Stimulated activated naive B cell treated with anti-CD40 and anti-IgM and Interleukin-4, amounts not matched to agents 10 μg/mL and 1 μg/mL and 100 μg/mL, for 72 hours (primary cell): ENCODE measurements around the gene CAMTA1.

ENCODE experiments used
- ATAC-seq, 2 donors: fragments of 150-1000 bp; cut with Tn5 transposase; replicated peaks; 2 replicates each; pipeline ENCODE4 v1.10.0; 2021; ENCODE audit warnings: moderate library complexity in 1 of 2
- DNase-seq: peaks from one replicate; pipeline ENCODE4 v3.0.0; 2021
- H3K27ac Mint-ChIP-seq: one replicate; pipeline ENCODE4 v1.8.0; 2022; ENCODE audit warnings: mild to moderate bottlenecking, mixed read lengths
- H3K27me3 Mint-ChIP-seq, 2 donors: one replicate each; pipeline ENCODE4 v1.8.0; 2022; ENCODE audit warnings: mixed read lengths in 2 of 2
- H3K36me3 Mint-ChIP-seq, 2 donors: one replicate each; pipeline ENCODE4 v1.8.0; 2022; ENCODE audit warnings: mixed read lengths in 2 of 2, mild to moderate bottlenecking in 1 of 2
- H3K4me1 Mint-ChIP-seq, 2 donors: one replicate each; pipeline ENCODE4 v1.8.0; 2022; ENCODE audit warnings: mixed read lengths in 2 of 2, mild to moderate bottlenecking in 1 of 2
- H3K4me3 Mint-ChIP-seq, 2 donors: one replicate each; pipeline ENCODE4 v1.8.0; 2022; ENCODE audit warnings: mild to moderate bottlenecking in 2 of 2, mixed read lengths in 2 of 2, moderate library complexity in 1 of 2
- H3K9me3 Mint-ChIP-seq, 2 donors: one replicate each; pipeline ENCODE4 v1.8.0; 2022; ENCODE audit warnings: mixed read lengths in 2 of 2, mild to moderate bottlenecking in 1 of 2

Gene CAMTA1

DNA sequence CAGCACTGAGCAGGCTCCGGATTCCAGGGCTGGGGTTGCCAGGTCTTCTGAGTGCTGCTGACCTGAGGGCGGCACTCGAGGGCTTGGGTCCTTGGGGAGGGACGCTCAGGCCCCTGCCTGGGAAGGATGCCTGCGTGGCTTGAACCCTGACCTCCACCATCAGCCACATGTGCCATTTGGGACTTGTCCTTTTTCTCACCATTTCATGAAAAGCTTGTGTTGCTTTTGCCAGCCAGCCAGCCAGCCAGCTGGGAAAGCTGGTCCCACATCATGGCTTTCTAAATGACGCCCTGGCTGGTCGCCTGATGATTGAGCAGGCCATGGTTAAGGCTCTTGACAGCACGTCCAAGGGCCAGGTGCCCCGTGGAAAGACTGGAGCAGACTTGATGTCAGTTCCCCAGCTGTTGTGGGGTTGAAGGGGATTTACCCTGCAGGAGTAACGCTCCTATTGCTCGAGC lies 168.7 kb downstream of the CAMTA1 start:
- no peak for ATAC-seq

GRCh38 chr1:6954591-6954990 lies 169.3 kb downstream of the CAMTA1 start:
- Mint-ChIP-seq H3K4me1 (no peaks in the 10 kb centered on the region), H3K9me3 (peaks cover 0 to 2% of the 10 kb centered on the region in 2 donors), H3K27me3 (peaks cover 4 to 8% of the 10 kb centered on the region in 2 donors), H3K36me3 (no peaks in the 10 kb centered on the region), H3K4me3 (no peak overlapping the region), H3K27ac (no peak overlapping the region)
- DNase-seq (no peak), ATAC-seq (no peak)

More for the DNA sequence above, 168.7 kb downstream of the CAMTA1 start:
- H3K27ac Mint-ChIP-seq, result no peak overlapping the region
- peaks cover 0 to 2% of the 10 kb centered on the region in 2 donors for H3K9me3 Mint-ChIP-seq
- H3K27me3 Mint-ChIP-seq, result peaks cover 1 to 4% of the 10 kb centered on the region in 2 donors
- no peak for DNase-seq
- H3K4me3 Mint-ChIP-seq, result no peak overlapping the region
- no peaks in the 10 kb centered on the region for H3K36me3 Mint-ChIP-seq
- H3K4me1 Mint-ChIP-seq, result no peaks in the 10 kb centered on the region

GRCh38 chr1:6955357-6956094 lies 170.3 kb downstream of the CAMTA1 start:
- Mint-ChIP-seq H3K4me1 (no peaks in the 10 kb centered on the region), H3K27ac (no peak overlapping the region), H3K36me3 (no peaks in the 10 kb centered on the region), H3K27me3 (peaks cover 11 to 17% of the 10 kb centered on the region in 2 donors), H3K4me3 (no peak overlapping the region), H3K9me3 (peaks cover 0 to 2% of the 10 kb centered on the region in 2 donors)
- ATAC-seq (no peak), DNase-seq (no peak)

- no peak for DNase-seq
- H3K27ac Mint-ChIP-seq, result no peak overlapping the region
These were observed 171.4 kb downstream of the CAMTA1 start for GRCh38 chr1:6956488-6957159.

GRCh38 chr1:6957341-6957740 lies 172.1 kb downstream of the CAMTA1 start:
- Mint-ChIP-seq H3K4me1 (peaks cover 0 to 7% of the 10 kb centered on the region in 2 donors), H3K9me3 (peaks cover 0 to 2% of the 10 kb centered on the region in 2 donors)

More at GRCh38 chr1:6956488-6957159, 171.4 kb downstream of the CAMTA1 start:
- Mint-ChIP-seq H3K27me3 (peaks cover 19 to 26% of the 10 kb centered on the region in 2 donors), H3K4me1 (peaks cover 0 to under 1% of the 10 kb centered on the region in 2 donors), H3K9me3 (peaks cover 0 to 2% of the 10 kb centered on the region in 2 donors), H3K4me3 (no peak overlapping the region), H3K36me3 (no peaks in the 10 kb centered on the region)
- ATAC-seq, result no peak

GRCh38 chr1:6958407-6959030 lies 173.3 kb downstream of the CAMTA1 start:
- H3K36me3 Mint-ChIP-seq, result peaks cover 2 to 7% of the 10 kb centered on the region in 2 donors
- peaks cover 0 to 5% of the 10 kb centered on the region in 2 donors for H3K9me3 Mint-ChIP-seq
- no peak overlapping the region for H3K4me3 Mint-ChIP-seq
- ATAC-seq (no peak), DNase-seq (no peak)
- no peak overlapping the region for H3K27ac Mint-ChIP-seq
- peaks cover 33 to 45% of the 10 kb centered on the region in 2 donors for H3K27me3 Mint-ChIP-seq
- H3K4me1 Mint-ChIP-seq, result peaks cover 9 to 19% of the 10 kb centered on the region in 2 donors

More at GRCh38 chr1:6957341-6957740, 172.1 kb downstream of the CAMTA1 start:
- ATAC-seq, result no peak
- DNase-seq, result no peak
- Mint-ChIP-seq H3K27ac (no peak overlapping the region), H3K27me3 (peaks cover 26 to 34% of the 10 kb centered on the region in 2 donors), H3K36me3 (no peaks in the 10 kb centered on the region), H3K4me3 (no peak overlapping the region)

DNA sequence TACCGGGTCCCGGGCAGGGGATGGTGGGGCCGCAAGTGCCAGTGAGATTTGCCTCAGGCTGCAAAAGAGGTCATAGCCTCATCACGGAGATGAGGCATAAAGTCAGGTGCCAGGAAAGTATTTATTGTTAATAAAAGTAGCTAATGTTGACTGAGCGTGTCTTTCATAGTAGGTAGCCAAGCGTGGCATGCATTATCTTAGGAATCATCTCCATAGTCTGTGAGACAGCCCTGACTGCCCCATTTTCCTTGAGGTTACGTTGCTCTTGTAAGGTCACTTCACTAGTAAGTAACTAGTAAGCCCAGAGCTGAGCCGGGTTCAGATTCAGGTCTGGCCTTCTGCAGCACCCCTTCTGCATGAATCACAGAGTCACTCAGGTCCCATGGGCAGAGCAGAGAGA lies 174.2 kb downstream of the CAMTA1 start:
- H3K4me1 Mint-ChIP-seq, result peaks cover 14 to 26% of the 10 kb centered on the region in 2 donors
- H3K27me3 Mint-ChIP-seq, result peaks cover 40 to 55% of the 10 kb centered on the region in 2 donors
- H3K9me3 Mint-ChIP-seq, result peaks cover 0 to 5% of the 10 kb centered on the region in 2 donors
- ATAC-seq (no peak), DNase-seq (no peak)
- H3K4me3 Mint-ChIP-seq, result no peak overlapping the region
- H3K36me3 Mint-ChIP-seq, result peaks cover 2 to 7% of the 10 kb centered on the region in 2 donors
- H3K27ac Mint-ChIP-seq, result no peak overlapping the region

DNA sequence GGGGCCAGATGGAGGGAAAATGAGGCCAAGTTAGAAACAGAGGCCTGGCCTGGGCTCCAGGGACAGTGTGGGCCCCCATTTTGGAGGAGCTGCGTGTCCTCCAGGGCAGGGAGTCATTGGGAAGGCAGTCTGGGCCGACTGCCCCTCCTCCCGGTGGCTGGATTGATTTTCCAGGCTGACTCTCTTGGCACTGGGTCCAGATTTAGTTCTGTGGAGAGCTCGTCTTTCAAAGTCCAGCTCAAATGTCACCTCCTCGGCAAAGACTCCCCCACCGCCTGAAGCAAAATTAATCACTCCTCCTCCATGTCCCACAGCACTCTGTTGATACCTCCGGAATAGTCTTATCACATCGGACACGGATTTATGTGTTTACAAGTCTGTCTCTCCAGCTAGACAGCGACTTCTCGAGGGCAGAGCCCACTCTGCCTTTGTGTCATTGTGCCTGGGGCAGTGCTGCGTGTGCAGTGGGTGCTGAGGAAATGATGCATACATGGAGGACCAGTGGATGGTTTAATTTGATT lies 175.1 kb downstream of the CAMTA1 start:
- no peak for ATAC-seq
- DNase-seq, result no peak
- Mint-ChIP-seq H3K4me1 (peaks cover 14 to 26% of the 10 kb centered on the region in 2 donors), H3K27ac (no peak overlapping the region), H3K9me3 (peaks cover 0 to 5% of the 10 kb centered on the region in 2 donors), H3K36me3 (peaks cover 2 to 7% of the 10 kb centered on the region in 2 donors), H3K4me3 (no peak overlapping the region), H3K27me3 (peaks cover 49 to 64% of the 10 kb centered on the region in 2 donors)

GRCh38 chr1:6960860-6961259 lies 175.6 kb downstream of the CAMTA1 start:
- Mint-ChIP-seq H3K9me3 (peaks cover 0 to 5% of the 10 kb centered on the region in 2 donors), H3K4me3 (no peak overlapping the region), H3K4me1 (peaks cover 14 to 26% of the 10 kb centered on the region in 2 donors), H3K27me3 (peaks cover 54 to 69% of the 10 kb centered on the region in 2 donors), H3K27ac (no peak overlapping the region), H3K36me3 (peaks cover 2 to 7% of the 10 kb centered on the region in 2 donors)
- ATAC-seq (no peak), DNase-seq (no peak)

- Mint-ChIP-seq H3K27ac (no peak overlapping the region), H3K4me1 (peaks cover 14 to 26% of the 10 kb centered on the region in 2 donors), H3K27me3 (peaks cover 58 to 73% of the 10 kb centered on the region in 2 donors), H3K36me3 (peaks cover 2 to 7% of the 10 kb centered on the region in 2 donors), H3K4me3 (no peak overlapping the region), H3K9me3 (peaks cover 0 to 6% of the 10 kb centered on the region in 2 donors)
- no peak for DNase-seq
- no peak for ATAC-seq
These were observed 176.0 kb downstream of the CAMTA1 start for GRCh38 chr1:6961289-6961688.

GRCh38 chr1:6961905-6962477 lies 176.7 kb downstream of the CAMTA1 start:
- Mint-ChIP-seq H3K27ac (peak overlapping the region; percentile 51), H3K27me3 (peaks cover 61 to 77% of the 10 kb centered on the region in 2 donors), H3K9me3 (peaks cover 0 to 6% of the 10 kb centered on the region in 2 donors), H3K4me3 (peak overlapping the region; percentile 79 to 94), H3K4me1 (peaks cover 14 to 27% of the 10 kb centered on the region in 2 donors), H3K36me3 (peaks cover 2 to 7% of the 10 kb centered on the region in 2 donors)
- peak in 1 of 2 donors; percentile 37 for ATAC-seq
- no peak for DNase-seq

- Mint-ChIP-seq H3K27me3 (peaks cover 67 to 83% of the 10 kb centered on the region in 2 donors), H3K4me3 (peak overlapping the region; percentile 79 to 94), H3K9me3 (peaks cover 0 to 6% of the 10 kb centered on the region in 2 donors)
These were observed 177.3 kb downstream of the CAMTA1 start for GRCh38 chr1:6962478-6962995.

More at GRCh38 chr1:6962478-6962995, 177.3 kb downstream of the CAMTA1 start:
- ATAC-seq (peak; percentile 64 to 69), DNase-seq (peak; percentile 42)
- Mint-ChIP-seq H3K36me3 (peaks cover 2 to 7% of the 10 kb centered on the region in 2 donors), H3K4me1 (peaks cover 18 to 33% of the 10 kb centered on the region in 2 donors), H3K27ac (peak overlapping the region; percentile 87)
